ENCODE results near the gene RNF141. TPM values are rescaled to one million over a fixed set of nuclear protein-coding genes. Genes with fewer than 3 reads are reported as not detected.

RNF141 gene
- total RNA-seq, 1 experiment from 2014 or later: 23.2 TPM

DNA sequence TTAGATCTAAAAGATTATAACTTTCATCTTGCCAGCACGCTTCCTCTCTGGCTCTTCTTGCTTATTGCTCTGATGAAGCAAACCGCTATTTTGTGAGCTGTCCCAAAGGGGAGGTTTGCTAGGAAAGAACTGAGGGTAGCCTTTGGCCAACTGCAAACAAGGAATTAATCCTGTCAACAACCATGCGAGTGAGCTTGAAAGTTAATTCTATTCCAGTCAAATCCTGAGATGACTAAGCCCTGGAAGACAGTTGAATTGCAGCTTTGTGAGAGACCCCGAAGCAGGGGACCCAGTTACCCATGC, 10.3 kb upstream of the RNF141 start:
- Mint-ChIP-seq H3K4me1 (peaks cover 6% of the 10 kb centered on the region), H3K27ac (no peak overlapping the region), H3K4me3 (no peak overlapping the region), H3K9me3 (peaks cover 19% of the 10 kb centered on the region), H3K36me3 (peaks cover 2% of the 10 kb centered on the region; the same call in 1 of the 2 replicates), H3K27me3 (ENCODE audit: low read depth) (peaks cover 4% of the 10 kb centered on the region)
- ATAC-seq (no peak), DNase-seq (ENCODE audit: low spot score) (no peak)
- TF ChIP-seq, protein P1, sequence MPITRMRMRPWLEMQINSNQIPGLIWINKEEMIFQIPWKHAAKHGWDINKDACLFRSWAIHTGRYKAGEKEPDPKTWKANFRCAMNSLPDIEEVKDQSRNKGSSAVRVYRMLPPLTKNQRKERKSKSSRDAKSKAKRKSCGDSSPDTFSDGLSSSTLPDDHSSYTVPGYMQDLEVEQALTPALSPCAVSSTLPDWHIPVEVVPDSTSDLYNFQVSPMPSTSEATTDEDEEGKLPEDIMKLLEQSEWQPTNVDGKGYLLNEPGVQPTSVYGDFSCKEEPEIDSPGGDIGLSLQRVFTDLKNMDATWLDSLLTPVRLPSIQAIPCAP (CRISPR knock-in tag; IDR thresholded peaks at IDR 0.05): no peak
- TF ChIP-seq ESRRA (CRISPR knock-in tag; IDR thresholded peaks at IDR 0.05; ENCODE audit: borderline replicate concordance): no peak
- TF ChIP-seq ZNF232 (CRISPR knock-in tag; IDR thresholded peaks at IDR 0.05): no peak
- TF ChIP-seq, protein P2, sequence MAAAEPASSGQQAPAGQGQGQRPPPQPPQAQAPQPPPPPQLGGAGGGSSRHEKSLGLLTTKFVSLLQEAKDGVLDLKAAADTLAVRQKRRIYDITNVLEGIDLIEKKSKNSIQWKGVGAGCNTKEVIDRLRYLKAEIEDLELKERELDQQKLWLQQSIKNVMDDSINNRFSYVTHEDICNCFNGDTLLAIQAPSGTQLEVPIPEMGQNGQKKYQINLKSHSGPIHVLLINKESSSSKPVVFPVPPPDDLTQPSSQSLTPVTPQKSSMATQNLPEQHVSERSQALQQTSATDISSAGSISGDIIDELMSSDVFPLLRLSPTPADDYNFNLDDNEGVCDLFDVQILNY (CRISPR knock-in tag; IDR thresholded peaks at IDR 0.05): no peak
- TF ChIP-seq, protein P3, sequence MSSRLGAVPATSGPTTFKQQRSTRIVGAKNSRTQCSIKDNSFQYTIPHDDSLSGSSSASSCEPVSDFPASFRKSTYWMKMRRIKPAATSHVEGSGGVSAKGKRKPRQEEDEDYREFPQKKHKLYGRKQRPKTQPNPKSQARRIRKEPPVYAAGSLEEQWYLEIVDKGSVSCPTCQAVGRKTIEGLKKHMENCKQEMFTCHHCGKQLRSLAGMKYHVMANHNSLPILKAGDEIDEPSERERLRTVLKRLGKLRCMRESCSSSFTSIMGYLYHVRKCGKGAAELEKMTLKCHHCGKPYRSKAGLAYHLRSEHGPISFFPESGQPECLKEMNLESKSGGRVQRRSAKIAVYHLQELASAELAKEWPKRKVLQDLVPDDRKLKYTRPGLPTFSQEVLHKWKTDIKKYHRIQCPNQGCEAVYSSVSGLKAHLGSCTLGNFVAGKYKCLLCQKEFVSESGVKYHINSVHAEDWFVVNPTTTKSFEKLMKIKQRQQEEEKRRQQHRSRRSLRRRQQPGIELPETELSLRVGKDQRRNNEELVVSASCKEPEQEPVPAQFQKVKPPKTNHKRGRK (CRISPR knock-in tag; IDR thresholded peaks at IDR 0.05; ENCODE audit: borderline replicate concordance): no peak
- TF ChIP-seq ZNF219 (CRISPR knock-in tag; IDR thresholded peaks at IDR 0.05; ENCODE audit: borderline replicate concordance): no peak
- TF ChIP-seq SOX15 (CRISPR knock-in tag; IDR thresholded peaks at IDR 0.05): no peak
- TF ChIP-seq, protein P4, sequence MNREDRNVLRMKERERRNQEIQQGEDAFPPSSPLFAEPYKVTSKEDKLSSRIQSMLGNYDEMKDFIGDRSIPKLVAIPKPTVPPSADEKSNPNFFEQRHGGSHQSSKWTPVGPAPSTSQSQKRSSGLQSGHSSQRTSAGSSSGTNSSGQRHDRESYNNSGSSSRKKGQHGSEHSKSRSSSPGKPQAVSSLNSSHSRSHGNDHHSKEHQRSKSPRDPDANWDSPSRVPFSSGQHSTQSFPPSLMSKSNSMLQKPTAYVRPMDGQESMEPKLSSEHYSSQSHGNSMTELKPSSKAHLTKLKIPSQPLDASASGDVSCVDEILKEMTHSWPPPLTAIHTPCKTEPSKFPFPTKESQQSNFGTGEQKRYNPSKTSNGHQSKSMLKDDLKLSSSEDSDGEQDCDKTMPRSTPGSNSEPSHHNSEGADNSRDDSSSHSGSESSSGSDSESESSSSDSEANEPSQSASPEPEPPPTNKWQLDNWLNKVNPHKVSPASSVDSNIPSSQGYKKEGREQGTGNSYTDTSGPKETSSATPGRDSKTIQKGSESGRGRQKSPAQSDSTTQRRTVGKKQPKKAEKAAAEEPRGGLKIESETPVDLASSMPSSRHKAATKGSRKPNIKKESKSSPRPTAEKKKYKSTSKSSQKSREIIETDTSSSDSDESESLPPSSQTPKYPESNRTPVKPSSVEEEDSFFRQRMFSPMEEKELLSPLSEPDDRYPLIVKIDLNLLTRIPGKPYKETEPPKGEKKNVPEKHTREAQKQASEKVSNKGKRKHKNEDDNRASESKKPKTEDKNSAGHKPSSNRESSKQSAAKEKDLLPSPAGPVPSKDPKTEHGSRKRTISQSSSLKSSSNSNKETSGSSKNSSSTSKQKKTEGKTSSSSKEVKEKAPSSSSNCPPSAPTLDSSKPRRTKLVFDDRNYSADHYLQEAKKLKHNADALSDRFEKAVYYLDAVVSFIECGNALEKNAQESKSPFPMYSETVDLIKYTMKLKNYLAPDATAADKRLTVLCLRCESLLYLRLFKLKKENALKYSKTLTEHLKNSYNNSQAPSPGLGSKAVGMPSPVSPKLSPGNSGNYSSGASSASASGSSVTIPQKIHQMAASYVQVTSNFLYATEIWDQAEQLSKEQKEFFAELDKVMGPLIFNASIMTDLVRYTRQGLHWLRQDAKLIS (CRISPR knock-in tag; IDR thresholded peaks at IDR 0.05; ENCODE audit: borderline replicate concordance): no peak
- CTCF ChIA-PET: interaction anchor here (1.3 kb wide), 1 partner anchor 10 kb away, joined by 5 read pairs; the partner anchor contains the start of gene RNF141
- POLR2A ChIA-PET: no interaction called here

DNA sequence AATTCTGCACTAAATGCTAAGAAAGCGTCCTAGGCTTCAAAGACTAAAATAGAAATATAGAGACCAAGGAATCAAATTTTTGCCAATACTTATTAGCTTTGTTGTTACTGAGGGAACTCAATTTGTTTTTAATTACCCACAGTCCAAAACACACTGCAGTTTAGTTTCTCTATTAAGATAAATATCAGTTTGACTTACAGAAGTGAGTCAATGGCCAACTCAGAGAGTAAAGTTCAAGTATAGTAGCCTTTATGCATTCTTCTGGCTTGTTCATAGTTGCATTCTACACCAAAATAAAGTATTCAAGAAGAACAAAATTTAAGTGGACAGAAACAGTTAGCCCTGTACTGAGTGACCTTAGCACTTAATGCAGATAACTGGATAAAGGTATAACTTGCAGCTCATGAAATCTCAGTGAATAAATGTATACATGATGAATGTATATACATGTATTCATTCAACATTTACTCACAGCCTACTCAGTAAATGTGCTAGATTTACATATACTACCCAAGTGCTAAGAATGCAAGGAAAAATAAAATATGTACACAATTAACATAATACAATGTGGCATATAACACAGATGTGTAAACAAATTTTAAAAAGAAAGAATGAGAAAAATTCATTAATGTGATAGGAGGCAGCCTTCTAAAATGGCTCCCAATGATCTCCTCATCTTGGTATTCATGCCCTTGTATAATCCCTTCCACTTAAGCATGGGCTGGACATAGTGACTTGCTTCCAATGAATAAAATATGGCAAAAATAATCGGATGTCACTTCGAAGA, 9.7 kb upstream of the RNF141 start:
- peaks cover 19% of the 10 kb centered on the region for H3K9me3 Mint-ChIP-seq
- H3K36me3 Mint-ChIP-seq: peaks cover 2% of the 10 kb centered on the region; the same call in 1 of the 2 replicates
- ChIA-PET POLR2A (interaction anchor here (0.7 kb wide), 1 partner anchor 264 kb away, joined by 3 read pairs; no protein-coding TSS in a partner anchor), CTCF (interaction anchor here (1.3 kb wide), 1 partner anchor 10 kb away, joined by 5 read pairs; the partner anchor contains the start of gene RNF141)
- DNase-seq (ENCODE audit: low spot score): no peak
- no peak overlapping the region for H3K4me3 Mint-ChIP-seq
- H3K4me1 Mint-ChIP-seq: peaks cover 5% of the 10 kb centered on the region
- no peak for TF ChIP-seq ZNF317 (CRISPR knock-in tag; IDR thresholded peaks at IDR 0.05; ENCODE audit: borderline replicate concordance, low read depth)
- no peak for TF ChIP-seq NFE2L1 (CRISPR knock-in tag; IDR thresholded peaks at IDR 0.05)
- TF ChIP-seq NFATC4 (CRISPR knock-in tag; IDR thresholded peaks at IDR 0.05): no peak
- TF ChIP-seq, protein P5, sequence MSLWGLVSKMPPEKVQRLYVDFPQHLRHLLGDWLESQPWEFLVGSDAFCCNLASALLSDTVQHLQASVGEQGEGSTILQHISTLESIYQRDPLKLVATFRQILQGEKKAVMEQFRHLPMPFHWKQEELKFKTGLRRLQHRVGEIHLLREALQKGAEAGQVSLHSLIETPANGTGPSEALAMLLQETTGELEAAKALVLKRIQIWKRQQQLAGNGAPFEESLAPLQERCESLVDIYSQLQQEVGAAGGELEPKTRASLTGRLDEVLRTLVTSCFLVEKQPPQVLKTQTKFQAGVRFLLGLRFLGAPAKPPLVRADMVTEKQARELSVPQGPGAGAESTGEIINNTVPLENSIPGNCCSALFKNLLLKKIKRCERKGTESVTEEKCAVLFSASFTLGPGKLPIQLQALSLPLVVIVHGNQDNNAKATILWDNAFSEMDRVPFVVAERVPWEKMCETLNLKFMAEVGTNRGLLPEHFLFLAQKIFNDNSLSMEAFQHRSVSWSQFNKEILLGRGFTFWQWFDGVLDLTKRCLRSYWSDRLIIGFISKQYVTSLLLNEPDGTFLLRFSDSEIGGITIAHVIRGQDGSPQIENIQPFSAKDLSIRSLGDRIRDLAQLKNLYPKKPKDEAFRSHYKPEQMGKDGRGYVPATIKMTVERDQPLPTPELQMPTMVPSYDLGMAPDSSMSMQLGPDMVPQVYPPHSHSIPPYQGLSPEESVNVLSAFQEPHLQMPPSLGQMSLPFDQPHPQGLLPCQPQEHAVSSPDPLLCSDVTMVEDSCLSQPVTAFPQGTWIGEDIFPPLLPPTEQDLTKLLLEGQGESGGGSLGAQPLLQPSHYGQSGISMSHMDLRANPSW (CRISPR knock-in tag; conservative IDR thresholded peaks at IDR 0.05; ENCODE audit: low read depth): no peak
- TF ChIP-seq, protein P6, sequence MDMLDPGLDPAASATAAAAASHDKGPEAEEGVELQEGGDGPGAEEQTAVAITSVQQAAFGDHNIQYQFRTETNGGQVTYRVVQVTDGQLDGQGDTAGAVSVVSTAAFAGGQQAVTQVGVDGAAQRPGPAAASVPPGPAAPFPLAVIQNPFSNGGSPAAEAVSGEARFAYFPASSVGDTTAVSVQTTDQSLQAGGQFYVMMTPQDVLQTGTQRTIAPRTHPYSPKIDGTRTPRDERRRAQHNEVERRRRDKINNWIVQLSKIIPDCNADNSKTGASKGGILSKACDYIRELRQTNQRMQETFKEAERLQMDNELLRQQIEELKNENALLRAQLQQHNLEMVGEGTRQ (CRISPR knock-in tag; IDR thresholded peaks at IDR 0.05): no peak
- TF ChIP-seq GRHL2 (CRISPR knock-in tag; IDR thresholded peaks at IDR 0.05; ENCODE audit: insufficient replicate concordance, severe bottlenecking): no peak
- TF ChIP-seq, protein P4 (CRISPR knock-in tag; IDR thresholded peaks at IDR 0.05; ENCODE audit: borderline replicate concordance): no peak
- TF ChIP-seq TEAD4 (CRISPR knock-in tag; IDR thresholded peaks at IDR 0.05): no peak
- no peak for ATAC-seq
- H3K27me3 Mint-ChIP-seq (ENCODE audit: low read depth): peaks cover 4% of the 10 kb centered on the region
- H3K27ac Mint-ChIP-seq: no peak overlapping the region

Measured in WTC11 (cell line).